Erythroblast (primary cell): ENCODE measurements around the gene ADRA2C.
A peak's percentile ranks its signal among the peaks of the same experiment; 100 is the strongest.

ENCODE experiments used
- DNase-seq, 2 experiments: peaks; one replicate each; lab custom pipeline; 2025; lab: John Stamatoyannopoulos, UW
- GATA1 ChIP-seq: IDR thresholded peaks from 2 replicates; pipeline ENCODE4 v1.6.1; 2011; ENCODE audit warnings: low read depth, mild to moderate bottlenecking, control low read depth, low read length, moderate library complexity
- POLR2A ChIP-seq: IDR thresholded peaks from 2 replicates; pipeline ENCODE4 v1.6.1; 2011; ENCODE audit warnings: mild to moderate bottlenecking, low read length

ADRA2C gene

GRCh38 chr4:3741217-3742011, 24.8 kb upstream of the ADRA2C start:
- TF ChIP-seq POLR2A (no peak), GATA1 (no peak)
- DNase-seq, result no peak

GRCh38 chr4:3742610-3743009, 23.6 kb upstream of the ADRA2C start:
- no peak for DNase-seq
- TF ChIP-seq POLR2A, result no peak
- no peak for TF ChIP-seq GATA1

- DNase-seq, result no peak
- no peak for TF ChIP-seq GATA1
- TF ChIP-seq POLR2A, result no peak
Observed at GRCh38 chr4:3744232-3744631, 22.0 kb upstream of the ADRA2C start.

- TF ChIP-seq GATA1 (no peak), POLR2A (no peak)
- DNase-seq, result no peak
Observed at GRCh38 chr4:3744901-3745300, 21.3 kb upstream of the ADRA2C start.

- no peak for DNase-seq
- TF ChIP-seq GATA1, result no peak
- no peak for TF ChIP-seq POLR2A
Observed at GRCh38 chr4:3745886-3746656, 20.1 kb upstream of the ADRA2C start.

- no peak for TF ChIP-seq GATA1
- TF ChIP-seq POLR2A, result no peak
- DNase-seq, result no peak
Observed at GRCh38 chr4:3746701-3747580, 19.2 kb upstream of the ADRA2C start.

GRCh38 chr4:3747581-3747904, 18.6 kb upstream of the ADRA2C start:
- DNase-seq, result peak in 1 of 2 experiments; percentile 7
- no peak for TF ChIP-seq POLR2A
- TF ChIP-seq GATA1, result no peak

- DNase-seq, result no peak
- TF ChIP-seq POLR2A (no peak), GATA1 (no peak)
Observed at GRCh38 chr4:3748136-3748898, 17.9 kb upstream of the ADRA2C start.

GRCh38 chr4:3749081-3749480, 17.1 kb upstream of the ADRA2C start:
- TF ChIP-seq GATA1 (no peak), POLR2A (no peak)
- DNase-seq, result no peak

- TF ChIP-seq GATA1 (no peak), POLR2A (no peak)
- no peak for DNase-seq
Observed at GRCh38 chr4:3750334-3750733, 15.9 kb upstream of the ADRA2C start.

- no peak for DNase-seq
- TF ChIP-seq GATA1 (no peak), POLR2A (no peak)
Observed at GRCh38 chr4:3752022-3752421, 14.2 kb upstream of the ADRA2C start.

GRCh38 chr4:3753726-3754412, 12.3 kb upstream of the ADRA2C start:
- no peak for DNase-seq
- TF ChIP-seq GATA1, result no peak
- TF ChIP-seq POLR2A, result no peak

- no peak for DNase-seq
- TF ChIP-seq GATA1 (no peak), POLR2A (no peak)
Observed at GRCh38 chr4:3756343-3757059, 9.7 kb upstream of the ADRA2C start.
